HPDE6-E6E7 (cell line): Measurements from ENCODE around the gene EXOC8.
"Not testable (repeated sequence)": the region's sequence is repeated elsewhere in the genome, so short reads cannot be mapped to it uniquely, and the experiment has no call there.

Experiments
- DNase-seq: peaks from one replicate; pipeline ENCODE4 v3.0.0; 2011; ENCODE audit warnings: missing footprints; ENCODE audit errors: extremely low spot score

Gene EXOC8

GRCh38 chr1:231351816-231352215, 14.2 kb upstream of the EXOC8 start:
- DNase-seq = no peak

- DNase-seq = not testable (repeated sequence)
These were observed 11.2 kb upstream of the EXOC8 start for GRCh38 chr1:231348856-231349255.

- DNase-seq = no peak
These were observed 10.8 kb upstream of the EXOC8 start for GRCh38 chr1:231348442-231348841.

GRCh38 chr1:231347961-231348360, 10.3 kb upstream of the EXOC8 start:
- DNase-seq = no peak

- no peak for DNase-seq
These were observed 2.8 kb upstream of the EXOC8 start for GRCh38 chr1:231340328-231341013.

- DNase-seq = peak; percentile 86
These were observed 847 bp upstream of the EXOC8 start, which contains the start of gene SPRTN for GRCh38 chr1:231338270-231339128. TSS of gene SPRTN (plus strand) at chr1:231338293. CDS start at chr1:231338384, 91 bp downstream.

GRCh38 chr1:231337043-231337471, 595 bp downstream of the EXOC8 start:
- no peak for DNase-seq

GRCh38 chr1:231335663-231336602, 1.7 kb downstream of the EXOC8 start:
- no peak for DNase-seq

GRCh38 chr1:231334952-231335351, 2.7 kb downstream of the EXOC8 start:
- no peak for DNase-seq

GRCh38 chr1:231334079-231334666, 3.5 kb downstream of the EXOC8 start:
- no peak for DNase-seq

- DNase-seq = no peak
These were observed 4.9 kb downstream of the EXOC8 start for GRCh38 chr1:231332761-231333160.

GRCh38 chr1:231329483-231329882, 8.2 kb downstream of the EXOC8 start:
- DNase-seq = no peak

- no peak for DNase-seq
These were observed 10.0 kb downstream of the EXOC8 start for GRCh38 chr1:231327617-231328016.

GRCh38 chr1:231326248-231326647, 11.4 kb downstream of the EXOC8 start:
- DNase-seq = no peak

GRCh38 chr1:231324660-231325059, 13.0 kb downstream of the EXOC8 start:
- no peak for DNase-seq

GRCh38 chr1:231322880-231323530, 14.6 kb downstream of the EXOC8 start:
- no peak for DNase-seq

GRCh38 chr1:231319080-231319479, 18.6 kb downstream of the EXOC8 start:
- no peak for DNase-seq

- DNase-seq = no peak
These were observed 19.1 kb downstream of the EXOC8 start for GRCh38 chr1:231318568-231318967.

- no peak for DNase-seq
These were observed 19.7 kb downstream of the EXOC8 start for GRCh38 chr1:231318015-231318355.

GRCh38 chr1:231317306-231318014, 20.2 kb downstream of the EXOC8 start:
- DNase-seq = no peak
